GM12878 (cell line): Measurements from ENCODE around the gene GRIN2D. TPM values are rescaled to one million over a fixed set of nuclear protein-coding genes. Genes with fewer than 3 reads are reported as not detected.

Source experiments
- ATAC-seq: fragments of 200-7000 bp; cut with Tn5 transposase; 3 replicates; pipeline ENCODE4 v1.9.1; 2020; ENCODE audit warnings: mild to moderate bottlenecking, moderate library complexity
- BruUV-seq: library from RNA; stranded (reverse); fragments of 400-500 nt; replicated peaks from 2 replicates; lab custom pipeline; 2021; lab: Mats Ljungman, UMichigan
- CTCF ChIA-PET: fragments of 300-600 bp; sonication (Branson Sonifier 250); formaldehyde crosslinking; extraction: SDS; loops from one replicate; lab custom pipeline; 2021; ENCODE audit warnings: inconsistent platforms; lab: Yijun Ruan, JAX
- POLR2A ChIA-PET: fragments of 350-600 bp; formaldehyde crosslinking; extraction: SDS; loops from one replicate; lab custom pipeline; 2021; ENCODE audit warnings: inconsistent platforms; lab: Charles Lee
- RAD21 ChIA-PET: fragments of 300-600 bp; sonication (Branson Sonifier 250); formaldehyde crosslinking; loops from one replicate; lab custom pipeline; 2023; ENCODE audit warnings: antibody characterized with exemption; ENCODE audit not compliant: unreplicated experiment; lab: Charles Lee
- SMC1A ChIA-PET: fragments of 300-600 bp; sonication (Branson Sonifier 250); formaldehyde crosslinking; loops from one replicate; lab custom pipeline; 2023; ENCODE audit not compliant: unreplicated experiment, uncharacterized antibody; lab: Charles Lee
- DNase-seq: peaks from one replicate; pipeline ENCODE4 v3.0.0-alpha.2; 2011; ENCODE audit warnings: low read depth, low spot score
- FAIRE-seq: peaks from 3 replicates; lab custom pipeline; 2011; peaks lifted over from hg19 to GRCh38; lab: Jason Lieb, UNC
- H2AFZ ChIP-seq: 2 replicates; pipeline ENCODE4 v1.6.0; 2011; ENCODE audit warnings: low read depth, low read length, control low read depth; ENCODE audit not compliant: control insufficient read depth
- H3K27ac ChIP-seq: 2 replicates; pipeline ENCODE4 v1.5.1; 2011; ENCODE audit warnings: control low read depth; ENCODE audit not compliant: control insufficient read depth, insufficient read depth
- H3K27me3 ChIP-seq, 2 experiments: replicated peaks in 1 of 2; 2 replicates each; pipeline versions ENCODE4 v1.6.0 to v1.6.1; 2011; ENCODE audit warnings: low read length in 1 of 2; ENCODE audit not compliant: control insufficient read depth in 2 of 2, insufficient read depth in 2 of 2
- H3K36me3 ChIP-seq, 2 experiments: 2 replicates each; pipeline ENCODE4 v1.5.1; 2011; ENCODE audit warnings: low read length in 1 of 2; ENCODE audit not compliant: control insufficient read depth in 2 of 2, insufficient read depth in 2 of 2
- H3K4me1 ChIP-seq: 2 replicates; pipeline ENCODE4 v1.6.1; 2011; ENCODE audit warnings: mild to moderate bottlenecking, low read length, moderate library complexity, mixed read lengths; ENCODE audit not compliant: control insufficient read depth, insufficient read depth
- H3K4me2 ChIP-seq: 2 replicates; pipeline ENCODE4 v1.6.0; 2011; ENCODE audit warnings: control low read depth; ENCODE audit not compliant: control insufficient read depth, insufficient read depth
- H3K4me3 ChIP-seq: fragments of 200-600 bp; sonication (generic); 2 replicates; pipeline ENCODE4 v1.5.1; 2016
- H3K79me2 ChIP-seq: 2 replicates; pipeline ENCODE4 v1.6.0; 2011; ENCODE audit warnings: low read length; ENCODE audit not compliant: control insufficient read depth, insufficient read depth
- H3K9ac ChIP-seq: 2 replicates; pipeline ENCODE4 v1.8.0; 2011; ENCODE audit warnings: low read length, control low read depth, mixed read lengths; ENCODE audit not compliant: control insufficient read depth, insufficient read depth
- H3K9me3 ChIP-seq: replicated peaks from 3 replicates; pipeline ENCODE4 v1.5.1; 2011; ENCODE audit warnings: mild to moderate bottlenecking, low read length; ENCODE audit not compliant: control insufficient read depth, insufficient read depth
- H4K20me1 ChIP-seq: 2 replicates; pipeline ENCODE4 v1.6.0; 2011; ENCODE audit not compliant: control insufficient read depth, insufficient read depth
- CREB1 ChIP-seq: IDR thresholded peaks from 2 replicates; pipeline ENCODE4 v1.6.1; 2012; ENCODE audit warnings: low read depth, mild to moderate bottlenecking, inconsistent platforms
- IRF4 ChIP-seq: IDR thresholded peaks from 2 replicates; pipeline ENCODE4 v1.6.1; 2011; ENCODE audit warnings: low read depth, low read length
- JUNB ChIP-seq: IDR thresholded peaks from 2 replicates; pipeline ENCODE4 v1.6.1; 2016; ENCODE audit warnings: antibody characterized with exemption, mild to moderate bottlenecking
- MTA2 ChIP-seq: fragments of 450-650 bp; IDR thresholded peaks from 2 replicates; pipeline ENCODE4 v1.6.1; 2016; ENCODE audit warnings: low read depth, mild to moderate bottlenecking, moderate library complexity
- NFYB ChIP-seq: IDR thresholded peaks from 2 replicates; pipeline ENCODE4 v1.6.1; 2011; ENCODE audit warnings: low read depth, mild to moderate bottlenecking, low read length, improper control_type of control experiment, moderate library complexity; ENCODE audit not compliant: insufficient read depth
- POLR2A ChIP-seq: IDR thresholded peaks from 2 replicates; pipeline ENCODE4 v1.6.1; 2011; ENCODE audit warnings: low read depth, mild to moderate bottlenecking, low read length
- SP1 ChIP-seq: IDR thresholded peaks from one replicate; pipeline ENCODE4 v1.6.1; 2011; ENCODE audit warnings: low read depth, low read length
- SPI1 ChIP-seq: IDR thresholded peaks from 2 replicates; pipeline ENCODE4 v1.6.1; 2011; ENCODE audit warnings: low read depth, mild to moderate bottlenecking, low read length, moderate library complexity, borderline replicate concordance; ENCODE audit not compliant: insufficient read depth
- ZNF622 ChIP-seq: fragments of 450-650 bp; IDR thresholded peaks from 2 replicates; pipeline ENCODE4 v1.6.1; 2017; ENCODE audit warnings: mild to moderate bottlenecking, inconsistent platforms
- WGBS: methylation state at CpG from one replicate; pipeline ENCODE4 v1.1.6; 2016; ENCODE audit warnings: low lambda C conversion rate; ENCODE audit not compliant: insufficient replicate concordance, insufficient coverage; ENCODE audit errors: missing lambda C conversion rate; 5-methylcytosine and 5-hydroxymethylcytosine counted together
- in situ Hi-C: fragments of 300-500 bp; cut with MboI; formaldehyde crosslinking; loops from 9 replicates; pipeline ENCODE4 v1.14.3; 2018; ENCODE audit warnings: mixed read lengths
- intact Hi-C: fragments of 100-400 bp; cut with micrococcal nuclease; formaldehyde crosslinking; loops from one replicate; pipeline ENCODE4 v1.14.2; 2022; ENCODE audit not compliant: unreplicated experiment
- polyA plus RNA-seq, 11 experiments: library from polyadenylated mRNA; depleted of rRNA in 4 of 11; unstranded in 6 of 11; stranded (reverse) in 5 of 11; fragments of >200 nt; fragmentation: Nextera tagmentation in 4 of 11; fragmentation: Illumina TruSeq in 1 of 11; extraction: Ambion mirVana in 4 of 11; extraction: Trizol in 1 of 11; gene quantifications; 1 replicate in 1 of 11; 2 replicates in 10 of 11; pipeline versions ENCODE4 v1.2.1 to v1.2.3, GENCODE V29; 2011 to 2016; ENCODE audit warnings: inconsistent platforms in 2 of 11, missing spikeins in 2 of 11, low read depth in 1 of 11
- total RNA-seq, 4 experiments: library from RNA; depleted of rRNA in 3 of 4; stranded (reverse); fragments of >200 nt in 3 of 4; fragmentation: Illumina TruSeq in 1 of 4; extraction: Trizol in 1 of 4; gene quantifications; 2 replicates each; pipeline versions ENCODE4 v1.2.1 to v1.2.3, GENCODE V29; 2013 to 2021
- TF ChIP-seq, protein P1 (sequence below), 3 experiments: IDR thresholded peaks in 2 of 3; conservative IDR thresholded peaks in 1 of 3; 2 replicates each; pipeline ENCODE4 v1.5.1; 2011; ENCODE audit warnings: low read depth in 3 of 3, low read length in 3 of 3, mild to moderate bottlenecking in 3 of 3, control low read depth in 2 of 3, moderate library complexity in 2 of 3, inconsistent platforms in 1 of 3, mixed read lengths in 1 of 3; ENCODE audit not compliant: control insufficient read depth in 2 of 3, insufficient read depth in 1 of 3; ENCODE audit errors: extremely low read depth in 1 of 3
- TF ChIP-seq, protein P2 (sequence below): IDR thresholded peaks from 2 replicates; pipeline ENCODE4 v1.6.1; 2012; ENCODE audit warnings: improper control_type of control experiment, low read depth, low read length; ENCODE audit not compliant: insufficient replicate concordance

The GRIN2D gene
- total and polyA plus RNA-seq, 10 of the 15 experiments (the other 5 are each of a cell fraction or from before 2014, with no cell fraction given) = 0.03 to 0.38 (median 0.04) TPM; not detected in 3

DNA sequence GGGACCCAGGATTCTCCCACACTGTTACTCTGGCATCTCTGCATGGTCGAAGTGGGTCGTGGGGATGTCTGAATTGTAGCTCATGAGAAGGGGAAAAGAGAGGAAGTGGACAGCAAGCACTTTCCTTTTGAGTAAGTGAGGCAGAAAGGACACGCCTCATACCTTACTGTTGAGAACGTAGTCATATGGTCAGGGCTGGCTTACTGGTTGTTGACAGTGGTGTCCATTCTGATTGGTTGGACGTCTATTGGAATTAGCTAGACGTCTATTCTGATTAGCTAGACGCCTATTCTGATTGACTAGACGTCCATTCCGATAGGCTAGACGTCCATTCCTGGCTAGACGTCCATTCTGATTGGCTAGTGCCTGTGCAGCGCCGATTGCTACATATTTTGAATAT is 12.4 kb downstream of the GRIN2D start:
- no peaks in the 10 kb centered on the region for H4K20me1 ChIP-seq
- peak; percentile 77 for ATAC-seq
- H3K4me3 ChIP-seq = no peak overlapping the region
- H3K79me2 ChIP-seq = no peaks in the 10 kb centered on the region
- no peak overlapping the region for H3K9ac ChIP-seq
- H3K4me2 ChIP-seq = no peak overlapping the region
- no peak for FAIRE-seq
- RAD21 ChIA-PET = interaction anchor here (0.5 kb wide), 1 partner anchor 1057 kb away, joined by 5 read pairs; the partner anchor contains the start of gene DHX34
- H3K4me1 ChIP-seq = peaks cover 3% of the 10 kb centered on the region; the same call in 1 of the 2 replicates
- in situ Hi-C loops (no loop called here), intact Hi-C loops (no loop called here)
- WGBS = 49% methylated on average over 13 of the region's 13 CpGs
- SMC1A ChIA-PET = interaction anchor here (0.6 to 0.9 kb wide), 2 partner anchors 8 to 42 kb away, joined by 3 to 4 read pairs; partner anchors contain the start of gene TMEM143
- H3K27me3 ChIP-seq = no peaks in the 10 kb centered on the region
- no TSS peak for BruUV-seq
- no peaks in the 10 kb centered on the region for H3K36me3 ChIP-seq
- H2AFZ ChIP-seq = peak overlapping the region; percentile 66
- CTCF ChIA-PET = interaction anchor here (0.8 to 2.1 kb wide), 5 partner anchors 14 to 82 kb away, joined by 3 to 12 read pairs (median 3); partner anchors contain the start of gene KDELR1
- POLR2A ChIA-PET = interaction anchor here (0.6 kb wide), 1 partner anchor 1201 kb away, joined by 4 read pairs; no protein-coding TSS in a partner anchor
- TF ChIP-seq MTA2 = no peak
- TF ChIP-seq, protein P1, sequence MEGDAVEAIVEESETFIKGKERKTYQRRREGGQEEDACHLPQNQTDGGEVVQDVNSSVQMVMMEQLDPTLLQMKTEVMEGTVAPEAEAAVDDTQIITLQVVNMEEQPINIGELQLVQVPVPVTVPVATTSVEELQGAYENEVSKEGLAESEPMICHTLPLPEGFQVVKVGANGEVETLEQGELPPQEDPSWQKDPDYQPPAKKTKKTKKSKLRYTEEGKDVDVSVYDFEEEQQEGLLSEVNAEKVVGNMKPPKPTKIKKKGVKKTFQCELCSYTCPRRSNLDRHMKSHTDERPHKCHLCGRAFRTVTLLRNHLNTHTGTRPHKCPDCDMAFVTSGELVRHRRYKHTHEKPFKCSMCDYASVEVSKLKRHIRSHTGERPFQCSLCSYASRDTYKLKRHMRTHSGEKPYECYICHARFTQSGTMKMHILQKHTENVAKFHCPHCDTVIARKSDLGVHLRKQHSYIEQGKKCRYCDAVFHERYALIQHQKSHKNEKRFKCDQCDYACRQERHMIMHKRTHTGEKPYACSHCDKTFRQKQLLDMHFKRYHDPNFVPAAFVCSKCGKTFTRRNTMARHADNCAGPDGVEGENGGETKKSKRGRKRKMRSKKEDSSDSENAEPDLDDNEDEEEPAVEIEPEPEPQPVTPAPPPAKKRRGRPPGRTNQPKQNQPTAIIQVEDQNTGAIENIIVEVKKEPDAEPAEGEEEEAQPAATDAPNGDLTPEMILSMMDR (IDR thresholded peaks at IDR 0.05 in 2 of 3, conservative IDR thresholded peaks at IDR 0.05 in 1 of 3; ENCODE audit: control insufficient read depth in 2 of 3, extremely low read depth in 1 of 3, insufficient read depth in 1 of 3, low read depth in 3 of 3, low read length in 3 of 3) = no peak
- no peak for TF ChIP-seq ZNF622
- TF ChIP-seq, protein P2, sequence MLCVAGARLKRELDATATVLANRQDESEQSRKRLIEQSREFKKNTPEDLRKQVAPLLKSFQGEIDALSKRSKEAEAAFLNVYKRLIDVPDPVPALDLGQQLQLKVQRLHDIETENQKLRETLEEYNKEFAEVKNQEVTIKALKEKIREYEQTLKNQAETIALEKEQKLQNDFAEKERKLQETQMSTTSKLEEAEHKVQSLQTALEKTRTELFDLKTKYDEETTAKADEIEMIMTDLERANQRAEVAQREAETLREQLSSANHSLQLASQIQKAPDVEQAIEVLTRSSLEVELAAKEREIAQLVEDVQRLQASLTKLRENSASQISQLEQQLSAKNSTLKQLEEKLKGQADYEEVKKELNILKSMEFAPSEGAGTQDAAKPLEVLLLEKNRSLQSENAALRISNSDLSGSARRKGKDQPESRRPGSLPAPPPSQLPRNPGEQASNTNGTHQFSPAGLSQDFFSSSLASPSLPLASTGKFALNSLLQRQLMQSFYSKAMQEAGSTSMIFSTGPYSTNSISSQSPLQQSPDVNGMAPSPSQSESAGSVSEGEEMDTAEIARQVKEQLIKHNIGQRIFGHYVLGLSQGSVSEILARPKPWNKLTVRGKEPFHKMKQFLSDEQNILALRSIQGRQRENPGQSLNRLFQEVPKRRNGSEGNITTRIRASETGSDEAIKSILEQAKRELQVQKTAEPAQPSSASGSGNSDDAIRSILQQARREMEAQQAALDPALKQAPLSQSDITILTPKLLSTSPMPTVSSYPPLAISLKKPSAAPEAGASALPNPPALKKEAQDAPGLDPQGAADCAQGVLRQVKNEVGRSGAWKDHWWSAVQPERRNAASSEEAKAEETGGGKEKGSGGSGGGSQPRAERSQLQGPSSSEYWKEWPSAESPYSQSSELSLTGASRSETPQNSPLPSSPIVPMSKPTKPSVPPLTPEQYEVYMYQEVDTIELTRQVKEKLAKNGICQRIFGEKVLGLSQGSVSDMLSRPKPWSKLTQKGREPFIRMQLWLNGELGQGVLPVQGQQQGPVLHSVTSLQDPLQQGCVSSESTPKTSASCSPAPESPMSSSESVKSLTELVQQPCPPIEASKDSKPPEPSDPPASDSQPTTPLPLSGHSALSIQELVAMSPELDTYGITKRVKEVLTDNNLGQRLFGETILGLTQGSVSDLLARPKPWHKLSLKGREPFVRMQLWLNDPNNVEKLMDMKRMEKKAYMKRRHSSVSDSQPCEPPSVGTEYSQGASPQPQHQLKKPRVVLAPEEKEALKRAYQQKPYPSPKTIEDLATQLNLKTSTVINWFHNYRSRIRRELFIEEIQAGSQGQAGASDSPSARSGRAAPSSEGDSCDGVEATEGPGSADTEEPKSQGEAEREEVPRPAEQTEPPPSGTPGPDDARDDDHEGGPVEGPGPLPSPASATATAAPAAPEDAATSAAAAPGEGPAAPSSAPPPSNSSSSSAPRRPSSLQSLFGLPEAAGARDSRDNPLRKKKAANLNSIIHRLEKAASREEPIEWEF = no peak
- no peak for TF ChIP-seq POLR2A
- peak; percentile 74 for TF ChIP-seq NFYB
- TF ChIP-seq SP1 = peak; percentile 56
- TF ChIP-seq SPI1 = peak; percentile 91
- TF ChIP-seq JUNB = peak; percentile 79
- TF ChIP-seq IRF4 = peak; percentile 63; the same call in 1 of the 2 replicates
- TF ChIP-seq CREB1 = 0 out of 2 replicates have a peak, but pooled peaks have one; percentile 17
- no peak overlapping the region for H3K27ac ChIP-seq
- no peak for DNase-seq
- no peaks in the 10 kb centered on the region for H3K9me3 ChIP-seq
